ENCODE results near the gene MTG1.

- no peak for TF ChIP-seq CTCF (IDR thresholded peaks at IDR 0.05)
- TF ChIP-seq POLR2A (IDR thresholded peaks at IDR 0.05), result no peak
These were observed 53.0 kb downstream of the MTG1 start for GRCh38 chr10:133446979-133447378.

All from esophagus squamous epithelium (tissue), 4 donors.